ENCODE results near the gene IL1B. TPM values are rescaled to one million over a fixed set of nuclear protein-coding genes. Genes with fewer than 3 reads are reported as not detected.
"Not testable (repeated sequence)": the region's sequence is repeated elsewhere in the genome, so short reads cannot be mapped to it uniquely, and the experiment has no call there.

The IL1B gene
- polyA plus RNA-seq (2013, experiment 1 of 2; ENCODE audit: insufficient read length): 23.1 TPM
- 22.1 TPM for polyA plus RNA-seq (2013, experiment 2 of 2; ENCODE audit: insufficient read length)

DNA sequence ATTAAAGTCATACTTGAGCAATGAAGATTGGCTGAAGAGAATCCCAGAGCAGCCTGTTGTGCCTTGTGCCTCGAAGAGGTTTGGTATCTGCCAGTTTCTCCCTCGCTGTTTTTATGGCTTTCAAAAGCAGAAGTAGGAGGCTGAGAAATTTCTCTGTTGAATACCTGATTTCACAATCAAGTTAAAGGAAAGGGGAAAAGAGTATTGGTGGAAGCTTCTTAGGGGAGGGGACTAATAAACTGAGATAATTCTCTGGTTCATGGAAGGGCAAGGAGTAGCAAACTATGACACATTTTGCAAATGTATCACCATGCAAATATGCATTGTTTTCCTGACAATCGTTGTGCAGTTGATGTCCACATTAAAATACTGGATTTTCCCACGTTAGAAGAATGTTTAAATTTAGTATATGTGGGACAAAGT, at the start of gene IL1B:
IL1B (minus strand) TSS at position 85 of the 423 bp plus-strand sequence. CDS start 550 bp downstream, outside the sequence.
- DNase-seq: peak; percentile 84

DNA sequence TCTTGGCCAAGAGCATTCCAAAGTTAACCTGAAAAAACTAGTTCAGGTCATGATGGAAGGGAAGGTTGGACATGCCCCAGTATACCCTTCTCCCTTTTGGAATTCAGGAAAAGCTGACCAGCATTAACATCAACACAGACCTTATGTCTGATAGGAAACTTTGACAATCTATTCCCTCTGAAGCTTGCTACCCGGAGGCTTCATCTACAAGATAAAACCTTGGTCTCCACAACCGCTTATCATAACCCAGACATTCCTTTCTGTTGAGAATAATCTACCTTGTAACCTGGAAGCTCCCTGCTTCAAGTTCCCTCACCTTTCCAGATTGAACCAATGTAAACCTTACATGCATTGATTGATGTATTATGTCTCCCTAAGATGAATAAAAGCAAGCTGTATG, 49.7 kb upstream of the IL1B start:
- DNase-seq: no peak

DNA sequence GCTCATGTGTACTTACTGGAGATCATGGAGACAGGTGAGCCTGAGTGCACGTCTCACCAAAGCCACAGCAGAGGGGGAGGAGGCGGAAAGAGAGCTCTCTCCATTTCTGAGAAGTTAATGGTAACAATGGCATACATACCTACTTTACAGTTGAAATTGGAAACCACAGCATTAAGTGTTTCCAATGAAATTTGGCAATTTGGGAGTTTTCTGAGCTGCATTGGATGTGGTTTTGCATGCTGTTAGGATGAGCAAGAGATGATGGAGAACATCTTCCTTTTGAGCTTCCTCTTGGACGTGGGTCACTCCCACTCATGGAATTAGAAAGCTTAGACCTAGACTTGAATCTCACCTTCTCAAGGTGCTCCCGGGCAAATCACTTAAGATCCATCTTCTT, 48.9 kb upstream of the IL1B start:
- peak; percentile 4 for DNase-seq

DNA sequence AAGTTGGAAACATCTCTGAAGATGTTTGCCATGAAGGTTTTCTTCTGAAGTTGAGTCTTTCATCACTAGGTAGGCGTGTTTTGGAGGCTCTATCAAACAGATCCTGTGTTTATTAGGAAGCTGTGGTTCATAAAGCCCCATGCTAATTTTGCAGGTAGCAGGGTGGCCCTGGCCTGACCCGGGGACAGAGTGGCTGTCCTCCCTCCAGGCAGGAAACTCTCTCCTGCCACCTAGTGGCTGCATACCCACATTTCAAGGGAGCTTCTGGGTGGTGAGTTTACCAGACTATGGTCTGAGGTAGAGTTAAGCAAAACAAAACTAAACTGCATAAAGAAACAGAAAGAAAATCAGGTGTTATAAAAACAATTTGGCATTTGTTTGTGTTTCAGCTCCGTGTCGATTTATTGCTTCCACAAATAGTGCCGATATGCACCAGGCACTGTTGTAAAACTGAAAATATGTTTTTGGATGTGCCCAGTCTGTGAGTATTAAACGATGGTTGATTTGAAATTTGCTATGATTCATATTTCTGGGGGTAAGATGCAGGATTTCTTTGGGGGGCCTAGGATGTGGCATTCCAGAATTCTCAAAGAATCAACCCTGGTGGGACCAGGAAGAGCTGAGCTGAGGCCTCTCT, 48.4 kb upstream of the IL1B start:
- DNase-seq: peak; percentile 22

DNA sequence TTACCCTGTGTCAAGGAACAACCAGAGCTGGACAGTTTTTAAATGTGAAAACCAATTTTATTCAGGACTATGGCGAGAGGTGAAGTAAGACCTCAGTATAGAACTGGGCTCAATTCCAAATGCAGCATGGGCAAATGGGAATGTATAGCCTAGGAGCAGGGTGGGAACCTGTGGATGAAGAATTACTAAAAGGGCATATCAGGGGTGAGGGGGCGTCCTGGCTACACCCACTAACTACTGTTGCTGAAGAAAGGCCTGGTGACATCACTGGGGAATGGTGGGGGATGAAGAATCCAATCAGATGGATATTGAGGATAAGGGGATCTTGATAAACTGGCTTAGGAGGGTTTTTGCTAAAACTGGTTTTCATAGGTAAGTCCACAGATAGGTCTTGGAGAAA, 47.1 kb upstream of the IL1B start:
- no peak for DNase-seq

DNA sequence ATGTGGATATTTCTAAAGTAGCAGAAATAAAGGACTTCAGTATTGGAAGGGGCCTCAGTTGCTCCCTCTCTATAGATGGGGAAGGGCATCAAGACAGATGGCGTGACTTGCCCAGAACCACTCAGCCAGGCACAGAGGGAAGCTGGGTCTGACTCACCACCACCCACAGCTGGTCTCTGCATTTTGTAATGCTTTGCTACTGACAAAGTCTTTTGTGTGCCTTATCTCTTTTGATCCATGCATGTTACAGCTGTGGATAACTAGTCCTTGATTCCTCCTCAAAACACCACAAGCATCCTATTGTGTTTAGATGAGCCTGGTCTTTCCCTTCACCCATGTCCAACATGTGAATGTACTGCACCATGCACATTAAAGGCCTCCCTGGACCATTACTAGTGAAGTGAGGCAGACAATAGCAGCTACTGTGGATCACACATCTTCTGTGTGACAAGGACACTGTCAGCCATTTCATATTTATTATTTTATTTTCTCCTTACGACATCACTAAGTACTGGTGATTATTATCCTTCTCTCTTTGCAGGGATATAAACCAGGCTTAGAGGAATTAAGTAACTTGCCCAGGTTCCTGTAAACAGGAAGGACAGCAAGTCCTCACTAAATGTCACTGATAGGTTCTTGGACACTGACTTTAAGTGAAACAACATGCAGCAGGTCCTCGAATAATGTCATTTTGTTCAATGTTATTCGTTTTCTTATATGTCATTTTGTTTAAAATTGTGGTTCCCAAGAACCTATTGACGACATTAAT, 44.8 kb upstream of the IL1B start:
- DNase-seq: peak; percentile 85

DNA sequence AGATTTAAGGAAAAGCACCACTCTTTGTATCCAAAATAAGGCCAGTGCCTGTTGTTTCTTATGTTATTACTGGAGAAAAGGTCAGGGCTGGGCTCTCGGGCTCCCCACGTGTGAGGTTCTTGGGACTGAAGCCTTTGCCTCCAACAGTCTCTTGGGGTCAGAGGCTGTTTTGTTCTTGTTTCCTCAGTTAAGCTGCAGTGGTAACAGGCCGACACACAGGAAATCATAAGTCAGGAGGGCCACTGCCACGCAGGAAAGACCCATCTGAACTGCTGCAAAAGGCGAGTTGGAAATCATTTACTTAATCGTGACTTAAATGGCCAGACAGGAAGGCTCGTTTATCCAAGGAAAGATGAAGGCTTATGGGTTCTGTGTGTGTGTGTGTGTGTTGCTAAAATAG, 44.1 kb upstream of the IL1B start:
- DNase-seq: no peak

DNA sequence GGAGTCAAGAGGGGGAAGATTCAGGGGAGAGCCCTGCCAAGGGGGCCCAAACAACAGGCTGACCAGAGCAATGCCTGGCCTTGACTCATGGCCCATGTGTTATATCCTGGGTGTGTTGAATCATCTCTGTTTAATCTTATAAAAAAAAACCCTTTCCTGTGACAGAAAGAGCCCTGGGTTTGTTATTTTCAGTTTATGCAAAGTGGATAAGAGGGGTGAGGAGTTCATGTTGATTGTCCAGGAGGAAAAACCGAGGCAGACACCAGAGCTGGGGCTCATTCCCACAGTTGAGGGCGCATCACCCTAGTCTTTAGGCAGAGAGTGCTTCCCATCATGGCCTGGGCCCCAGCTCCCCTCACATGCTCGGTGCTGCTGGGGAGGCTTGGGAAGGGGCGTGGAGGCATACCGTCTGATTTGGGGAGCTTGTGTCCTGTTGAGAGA, 43.5 kb upstream of the IL1B start:
- peak; percentile 48 for DNase-seq

DNA sequence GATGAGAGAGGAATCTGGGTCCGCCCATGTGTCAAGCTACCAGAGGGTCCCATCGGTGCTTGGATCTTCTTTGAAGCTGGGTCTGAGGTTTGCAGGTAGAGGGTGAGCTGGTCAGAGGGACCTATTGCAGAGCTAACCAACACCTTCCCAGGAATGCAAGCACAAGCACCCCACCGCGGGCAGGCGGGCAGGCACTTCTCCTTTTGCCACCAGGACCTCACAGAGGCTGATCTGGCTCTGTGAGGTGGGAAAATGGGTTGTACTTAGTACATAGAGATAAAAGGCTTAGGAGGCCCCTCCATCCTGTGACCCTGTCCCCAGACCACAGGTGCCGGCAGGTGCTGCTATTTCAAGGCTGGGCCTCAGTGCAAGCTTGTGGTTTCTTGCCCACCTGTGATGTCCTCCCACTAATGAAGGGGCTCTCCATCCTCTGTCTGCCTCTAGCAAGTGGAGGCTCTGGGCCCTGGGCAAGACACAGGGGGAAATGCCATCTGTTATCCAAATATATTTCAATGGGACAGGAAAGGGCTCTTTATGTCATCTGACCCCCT, 43.0 kb upstream of the IL1B start:
- no peak for DNase-seq

DNA sequence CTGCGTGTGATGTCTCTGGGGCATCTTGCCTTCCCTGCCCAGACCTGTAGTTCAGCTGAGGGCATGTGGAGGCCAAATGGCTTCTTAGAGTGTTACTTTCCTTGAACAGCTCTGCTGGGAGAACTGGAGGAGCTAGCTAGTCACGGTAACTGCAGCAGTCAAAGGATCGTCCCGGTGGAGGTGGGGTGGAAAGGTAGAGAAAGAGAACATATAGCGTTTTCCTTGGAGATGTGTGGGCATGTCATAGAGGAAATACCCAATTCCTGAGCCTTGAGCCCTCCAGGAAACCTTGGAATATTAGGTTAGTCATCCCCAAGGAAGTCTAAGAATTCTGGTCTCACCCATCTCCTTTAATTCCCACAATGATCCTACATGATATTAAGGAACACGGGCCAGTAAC, 40.8 kb upstream of the IL1B start:
- DNase-seq: peak; percentile 79

DNA sequence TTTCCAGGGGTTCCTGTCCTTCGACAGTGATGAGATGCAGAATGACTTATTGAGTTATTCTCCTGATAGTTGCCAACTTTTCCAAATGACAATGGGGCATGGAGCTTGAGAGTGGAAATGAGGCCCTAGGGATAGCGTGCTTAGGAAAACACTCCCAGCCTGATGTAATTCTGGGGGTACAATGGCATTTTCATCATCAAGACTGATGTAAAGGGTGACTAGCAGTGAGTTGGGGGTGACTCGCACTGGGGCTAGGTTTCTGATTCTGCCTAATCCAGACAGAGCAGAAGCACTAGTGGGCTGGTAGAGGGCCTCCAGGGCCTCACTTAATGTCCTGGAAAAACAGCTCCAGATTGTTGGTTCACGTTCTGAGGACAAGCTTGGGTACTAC, 40.4 kb upstream of the IL1B start:
- peak; percentile 31 for DNase-seq

DNA sequence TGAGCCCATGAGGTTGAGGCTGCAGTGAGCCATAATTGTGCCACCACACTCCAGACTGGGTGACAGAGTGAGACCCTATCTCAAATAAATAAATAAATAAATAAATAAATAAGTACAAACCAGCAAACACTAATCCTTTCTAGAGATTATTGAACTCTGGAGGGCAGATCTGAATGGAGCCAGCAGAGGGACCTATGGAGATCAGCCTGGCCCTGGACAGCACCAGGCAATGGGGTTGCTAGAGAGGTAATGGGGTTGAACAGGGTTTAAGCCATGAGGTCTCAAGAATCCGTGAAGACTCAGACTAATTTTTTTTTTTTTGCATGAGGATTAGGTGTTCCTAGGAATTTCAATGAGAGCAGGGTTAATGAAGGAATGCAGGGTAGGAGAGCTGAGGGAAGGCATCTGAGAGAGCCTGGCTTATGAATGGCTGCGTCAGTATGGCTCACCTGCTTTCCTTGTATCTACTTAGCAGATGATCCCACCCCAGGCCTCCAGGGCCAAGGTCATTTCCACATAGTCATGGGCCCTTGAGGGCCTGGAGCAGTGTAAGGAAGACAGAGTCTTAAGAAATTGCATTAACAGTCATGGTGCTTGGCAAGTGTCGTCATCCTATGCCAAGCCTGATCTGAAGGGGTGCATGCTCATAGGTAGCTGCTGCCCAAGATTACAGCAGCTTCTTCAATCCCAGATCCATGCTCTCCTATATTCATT, 39.8 kb upstream of the IL1B start:
- DNase-seq: no peak

DNA sequence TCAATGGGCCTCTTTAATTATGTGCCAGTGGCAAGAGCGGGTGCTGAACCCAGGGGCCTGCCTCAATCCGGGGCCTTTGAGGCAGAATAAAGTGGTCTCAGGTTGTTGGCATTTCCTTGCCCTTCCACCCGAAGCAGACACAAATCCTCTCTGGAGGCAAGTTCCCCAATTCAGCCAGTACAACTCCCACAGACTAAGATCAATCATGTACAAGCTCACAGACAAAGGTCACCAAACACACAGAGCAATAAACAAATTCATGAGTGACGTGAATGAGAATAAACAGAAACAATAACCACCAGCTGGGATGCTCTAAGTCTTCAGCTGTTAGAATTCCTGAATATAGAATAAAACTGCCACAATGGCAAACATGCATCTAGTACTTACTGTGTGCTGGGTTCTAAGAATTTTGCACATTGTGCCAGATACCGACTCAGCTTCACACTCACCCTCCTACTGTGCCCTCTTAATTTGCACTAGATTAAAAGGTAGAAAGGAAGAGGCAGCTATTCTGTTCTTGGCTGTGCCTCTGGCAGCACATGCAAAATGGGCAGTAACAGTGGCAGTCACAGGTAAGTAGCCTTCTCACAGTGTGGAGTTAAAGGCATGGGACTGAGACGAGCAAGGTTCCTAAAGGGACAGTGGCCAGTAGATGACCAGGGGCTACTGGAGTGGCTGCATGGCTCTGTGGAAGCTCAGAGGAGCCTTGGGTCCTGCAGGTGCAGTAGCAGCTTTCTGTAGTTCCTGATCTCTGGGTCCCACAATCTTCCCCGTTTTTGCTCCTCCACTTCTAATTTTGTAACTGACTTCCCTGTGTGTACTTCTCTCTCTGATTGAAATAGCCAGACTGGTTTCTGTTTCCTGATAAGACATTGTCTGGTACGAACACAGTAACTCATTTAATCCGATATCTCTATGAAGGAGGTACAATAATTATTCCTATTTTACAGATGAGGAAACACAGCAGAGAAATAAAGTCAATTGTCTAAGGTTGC, 34.6 kb upstream of the IL1B start:
- DNase-seq: no peak

DNA sequence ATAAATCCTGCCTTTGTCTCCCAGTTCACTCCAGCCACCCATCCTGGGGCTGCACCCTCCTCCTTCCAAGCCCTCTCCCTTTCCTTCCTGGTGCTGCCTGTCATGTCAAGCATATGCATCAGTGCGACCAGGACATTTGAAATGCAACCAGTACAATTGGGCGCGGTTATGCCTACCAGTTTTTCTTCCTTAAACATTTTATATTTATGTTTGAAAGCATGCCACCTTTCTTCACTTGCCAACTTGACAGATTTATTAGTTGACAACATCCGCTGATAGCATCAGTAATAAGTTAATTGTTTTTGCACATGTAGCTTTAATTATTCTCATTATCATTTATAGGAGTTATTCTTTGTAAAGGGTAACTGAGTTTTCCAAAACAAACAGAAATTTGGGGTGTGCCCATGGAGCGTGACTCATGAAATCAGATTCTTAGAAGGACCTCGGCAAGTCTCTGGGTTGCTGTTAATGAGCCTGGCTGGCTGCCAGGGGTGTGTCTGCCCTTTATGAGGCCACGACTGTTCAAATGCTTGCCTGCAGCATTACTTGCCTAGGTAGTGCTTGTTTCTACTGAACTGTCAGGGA, 32.8 kb upstream of the IL1B start:
- DNase-seq: peak; percentile 86

DNA sequence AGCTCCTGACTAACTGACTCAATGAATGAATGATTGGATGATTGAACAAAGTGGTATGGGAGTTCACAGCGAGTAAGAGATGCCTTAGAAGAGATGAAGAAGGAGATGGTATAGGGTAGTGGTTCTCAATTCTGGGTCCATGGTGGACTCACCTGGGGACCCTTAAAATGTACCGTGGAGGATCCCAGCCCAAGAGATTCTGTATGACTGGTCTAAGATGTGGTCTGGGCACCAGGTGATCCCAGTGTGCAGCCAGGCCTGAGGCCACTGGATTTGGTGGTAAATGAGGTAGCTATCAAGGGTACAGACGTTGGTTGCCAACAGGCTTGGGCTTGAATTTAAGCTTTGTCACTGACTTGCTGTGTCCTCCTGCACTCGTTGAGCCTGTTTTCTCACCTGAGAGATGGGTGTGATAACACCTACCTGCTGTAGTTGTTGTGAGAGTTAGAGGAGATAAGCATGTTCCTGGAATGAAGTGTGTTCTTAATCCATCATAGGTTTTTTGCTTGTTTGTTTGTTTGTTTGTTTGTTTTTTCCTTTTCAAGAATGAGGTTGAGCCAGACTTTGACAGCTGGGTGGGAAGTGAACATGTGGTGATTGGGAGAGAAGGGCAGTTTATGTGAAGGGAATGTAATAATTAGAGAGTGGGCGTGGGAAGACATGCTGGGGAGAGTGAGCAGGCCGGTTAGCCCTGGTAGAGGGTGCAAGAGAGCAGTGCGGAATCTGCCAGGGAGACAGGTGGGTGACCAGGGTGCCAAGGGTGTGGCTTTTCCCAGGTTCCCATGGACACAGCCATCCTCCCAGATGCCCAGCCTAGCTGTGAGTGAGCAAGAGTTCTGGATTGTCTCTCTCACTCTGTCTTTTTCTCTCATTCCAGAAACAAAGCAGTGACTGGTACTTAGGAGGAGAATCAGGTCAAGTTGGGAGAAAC, 31.4 kb upstream of the IL1B start:
- no peak for DNase-seq

DNA sequence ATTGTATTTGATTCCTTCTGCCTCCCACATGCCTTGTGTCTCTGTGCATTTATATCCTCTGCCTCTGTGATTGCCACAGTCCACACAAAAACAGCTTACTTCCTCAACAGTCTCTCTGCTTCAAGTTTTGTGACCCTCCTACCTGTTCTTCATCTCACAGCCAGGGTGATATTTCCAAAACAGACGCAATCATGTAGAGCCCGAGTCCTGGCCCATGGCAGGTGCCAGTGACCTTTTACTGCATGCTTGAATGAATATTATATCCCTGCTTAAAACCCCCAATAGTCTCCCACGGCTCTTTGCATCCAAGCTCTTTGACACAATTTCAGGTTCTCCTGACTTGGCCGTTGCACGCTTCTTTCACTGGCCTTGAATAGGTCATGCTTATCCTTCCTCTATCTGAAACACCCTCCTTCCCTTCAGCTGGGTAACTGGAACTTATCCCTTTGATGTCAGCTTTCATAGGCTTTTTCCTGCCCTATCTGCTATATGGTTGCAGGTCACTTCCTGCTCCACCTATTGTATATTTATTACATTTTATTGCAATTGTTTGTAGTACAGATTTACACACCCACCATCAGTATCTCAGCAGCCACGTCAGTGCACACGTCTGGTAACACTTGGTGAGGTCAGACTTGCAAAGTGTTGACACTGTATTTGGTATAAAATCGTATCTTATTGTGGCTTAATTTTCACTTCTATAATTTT, 29.7 kb upstream of the IL1B start:
- no peak for DNase-seq

DNA sequence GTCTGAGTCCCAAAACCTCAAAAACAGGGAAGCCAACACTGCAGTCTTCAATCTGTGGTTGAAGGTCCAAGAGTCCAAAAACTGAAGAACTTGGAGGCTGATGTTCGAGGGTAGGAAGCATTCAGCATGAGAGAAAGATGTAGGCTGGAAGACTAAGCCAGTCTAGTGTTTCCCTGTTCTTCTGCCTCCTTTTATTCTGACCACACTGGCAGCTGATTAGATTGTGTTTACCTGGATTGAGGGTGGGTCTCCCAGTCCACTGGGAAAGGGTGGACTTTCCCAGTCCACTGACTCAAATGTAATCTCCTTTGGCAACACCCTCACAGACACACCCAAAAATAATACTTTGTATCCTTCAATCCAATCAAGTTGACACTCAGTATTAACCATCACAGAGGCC, 27.5 kb upstream of the IL1B start:
- DNase-seq: no peak

DNA sequence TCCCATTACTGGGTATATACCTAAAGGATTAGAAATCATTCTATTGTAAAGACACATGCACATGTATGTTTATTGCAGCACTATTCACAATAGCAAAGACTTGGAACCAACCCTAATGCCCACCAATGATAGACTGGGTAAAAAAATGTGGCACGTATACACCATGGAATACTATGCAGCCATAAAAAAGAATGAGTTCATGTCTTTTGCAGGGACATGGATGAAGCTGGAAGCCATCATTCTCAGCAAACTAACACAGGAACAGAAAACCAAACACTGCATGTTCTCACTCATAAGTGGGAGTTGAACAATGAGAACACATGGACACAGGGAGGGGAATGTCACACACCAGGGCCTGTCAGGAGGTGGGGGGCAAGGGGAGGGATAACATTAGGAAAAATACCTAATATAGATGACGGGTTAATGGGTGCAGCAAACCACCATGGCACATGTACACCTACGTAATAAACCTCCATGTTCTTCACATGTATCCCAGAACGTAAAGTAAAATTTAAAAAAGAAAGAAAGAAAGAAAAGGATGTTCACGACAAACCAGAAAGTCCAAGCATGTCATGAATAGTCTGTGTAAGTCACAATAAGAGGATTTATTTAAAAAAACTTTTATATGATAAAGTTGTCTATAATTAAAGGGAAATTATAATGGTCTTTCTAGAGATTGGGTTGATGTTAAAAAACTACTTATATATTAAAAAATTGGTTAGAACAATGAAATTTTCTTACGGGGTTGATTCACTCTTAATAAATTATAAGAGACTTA, 23.0 kb upstream of the IL1B start:
- not testable (repeated sequence) for DNase-seq

DNA sequence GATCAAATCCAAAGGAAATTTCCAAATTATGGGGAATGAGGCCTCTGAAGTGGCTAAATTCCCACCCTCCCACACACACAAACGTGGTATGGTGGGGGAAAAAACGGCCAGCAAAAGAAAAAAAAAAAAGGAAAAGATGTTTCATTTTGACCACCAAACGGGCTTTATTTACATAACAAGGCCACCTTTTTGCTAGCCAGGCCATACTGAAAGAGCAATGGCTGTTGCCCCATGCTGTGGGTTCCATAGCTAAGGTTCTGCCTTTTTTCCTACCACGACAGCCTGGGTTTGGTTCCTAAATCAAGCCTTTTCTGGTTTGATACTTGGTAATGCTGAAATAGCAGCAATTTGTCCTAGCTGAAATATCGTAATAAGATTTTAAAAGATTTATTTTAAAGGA, 14.0 kb upstream of the IL1B start:
- no peak for DNase-seq

Data from fibroblast of skin of scalp (primary cell).